HG03469 (cell line): ENCODE results near the gene GPR21.

ENCODE experiments used
- ATAC-seq: cut with Tn5 transposase; IDR thresholded peaks from one replicate; pipeline ENCODE4 v1.9.1; 2021; ENCODE audit warnings: mild to moderate bottlenecking, moderate library complexity, moderate number of reproducible peaks; ENCODE audit not compliant: unreplicated experiment

Gene GPR21

DNA sequence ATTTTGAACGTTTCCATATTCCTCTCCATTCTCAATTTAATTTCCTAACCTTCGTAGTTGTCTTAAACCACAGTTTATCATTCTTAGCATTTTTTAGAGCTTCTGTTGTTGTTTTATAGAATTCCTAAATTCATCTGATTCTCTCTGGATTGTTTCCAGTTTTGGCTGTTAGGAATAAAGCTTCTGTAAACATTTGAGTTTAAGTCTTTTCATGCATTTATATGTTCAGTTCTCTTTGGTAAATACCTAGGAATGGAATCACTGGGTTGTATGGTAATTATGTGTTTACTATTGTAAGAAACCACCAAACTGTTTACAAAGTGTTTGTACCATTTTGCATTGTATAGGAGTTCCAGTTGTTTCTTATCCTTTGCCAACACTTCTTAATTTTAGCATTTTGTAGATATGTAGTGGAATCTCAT lies 29.7 kb downstream of the GPR21 start:
- no peak for ATAC-seq

GRCh38 chr9:123063896-123064295 lies 30.4 kb downstream of the GPR21 start:
- no peak for ATAC-seq

DNA sequence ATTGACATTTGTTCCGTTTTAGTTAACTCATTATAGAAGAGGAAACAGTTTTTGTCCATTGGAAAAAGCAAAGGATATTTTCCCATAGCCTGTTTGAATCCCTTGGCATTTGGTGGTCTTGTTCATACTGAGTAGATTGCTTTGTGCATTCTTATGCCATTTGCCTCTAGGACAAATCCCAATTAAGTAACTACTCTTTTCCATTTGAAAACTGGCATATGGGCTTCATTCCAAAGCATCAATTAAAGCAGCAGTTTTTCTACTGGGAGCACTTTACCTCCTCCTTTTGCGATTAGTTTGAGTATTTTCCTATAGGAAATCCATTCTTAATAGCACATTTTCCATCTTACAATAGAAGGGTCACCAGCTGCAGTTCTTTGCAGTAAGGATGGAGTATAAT lies 31.2 kb downstream of the GPR21 start:
- ATAC-seq = no peak

GRCh38 chr9:123065196-123065595 lies 31.7 kb downstream of the GPR21 start:
- no peak for ATAC-seq

- no peak for ATAC-seq
These were observed 33.7 kb downstream of the GPR21 start for GRCh38 chr9:123067136-123067535.

DNA sequence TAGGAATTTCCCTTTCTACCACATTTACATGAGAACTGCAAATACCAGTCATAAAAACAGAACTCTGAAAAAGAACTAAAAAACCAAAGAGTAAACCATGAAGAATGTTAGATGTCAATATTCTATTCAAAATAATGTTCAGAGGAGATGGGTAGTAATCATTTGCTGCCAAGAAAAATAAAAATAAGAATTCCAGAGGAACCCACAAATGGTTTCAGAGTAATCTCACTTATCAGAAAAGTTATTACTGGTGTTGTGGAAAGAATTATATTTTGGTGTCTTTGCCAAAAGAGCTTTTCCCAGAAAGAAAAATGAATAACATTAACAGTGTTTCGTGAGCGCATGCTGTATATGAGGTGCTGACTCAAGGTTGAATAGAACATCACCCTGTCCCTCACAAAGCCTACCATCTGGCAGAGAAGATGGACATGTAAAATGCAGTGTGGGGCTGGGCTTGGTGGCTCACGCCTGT lies 35.6 kb downstream of the GPR21 start:
- ATAC-seq = no peak

- no peak for ATAC-seq
These were observed 36.7 kb downstream of the GPR21 start for GRCh38 chr9:123070198-123070597.

DNA sequence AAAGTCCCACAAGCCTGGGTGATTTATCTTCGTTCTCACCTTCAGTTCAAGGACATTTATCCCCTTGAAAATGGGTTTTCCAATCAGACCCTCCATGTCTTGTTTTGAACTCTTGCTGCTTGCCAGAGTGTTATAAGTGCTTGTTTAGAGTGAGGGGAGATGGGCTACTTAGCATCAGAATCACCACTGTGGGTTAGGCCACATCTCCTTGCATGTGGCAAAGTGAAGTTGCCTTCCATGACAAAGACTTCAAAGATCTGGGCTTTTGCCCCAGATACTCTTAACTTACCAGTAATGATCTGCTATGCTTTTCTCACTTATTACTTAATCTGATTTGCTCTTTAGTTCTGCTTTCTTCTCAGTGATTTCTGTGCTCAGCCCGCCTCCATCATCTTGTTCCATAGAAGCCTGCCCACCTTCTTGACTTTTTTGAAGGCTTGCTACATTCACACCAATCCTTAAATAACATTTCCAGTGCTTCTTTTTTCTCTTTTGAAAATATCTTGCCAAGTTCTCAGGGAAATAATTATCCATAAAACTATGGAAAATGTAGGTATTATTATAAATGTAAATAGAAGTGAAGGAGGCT lies 39.0 kb downstream of the GPR21 start:
- no peak for ATAC-seq

GRCh38 chr9:123073441-123073840 lies 40.0 kb downstream of the GPR21 start:
- ATAC-seq = no peak

DNA sequence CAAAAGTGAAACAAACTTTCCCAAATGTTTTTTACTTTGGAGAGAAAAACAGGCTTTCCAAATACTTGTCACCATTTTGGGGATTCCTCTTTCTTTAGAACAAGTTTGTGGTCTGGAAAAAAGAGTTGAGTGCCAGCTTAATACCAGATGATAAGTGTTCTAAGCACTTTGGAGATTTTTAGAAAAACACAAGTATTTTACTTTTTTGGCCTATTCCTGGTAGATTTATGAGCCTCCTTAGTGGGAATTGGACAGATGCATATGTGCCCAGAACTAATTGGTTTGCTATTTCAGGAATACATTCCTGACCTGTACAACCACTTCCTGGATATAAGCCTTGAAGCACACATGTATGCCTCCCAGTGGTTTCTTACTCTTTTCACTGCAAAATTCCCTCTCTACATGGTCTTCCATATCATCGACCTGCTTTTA lies 40.5 kb downstream of the GPR21 start:
- ATAC-seq = no peak

- ATAC-seq = no peak
These were observed 41.2 kb downstream of the GPR21 start for GRCh38 chr9:123074628-123075027.

GRCh38 chr9:123080444-123080843 lies 47.0 kb downstream of the GPR21 start:
- ATAC-seq = no peak

DNA sequence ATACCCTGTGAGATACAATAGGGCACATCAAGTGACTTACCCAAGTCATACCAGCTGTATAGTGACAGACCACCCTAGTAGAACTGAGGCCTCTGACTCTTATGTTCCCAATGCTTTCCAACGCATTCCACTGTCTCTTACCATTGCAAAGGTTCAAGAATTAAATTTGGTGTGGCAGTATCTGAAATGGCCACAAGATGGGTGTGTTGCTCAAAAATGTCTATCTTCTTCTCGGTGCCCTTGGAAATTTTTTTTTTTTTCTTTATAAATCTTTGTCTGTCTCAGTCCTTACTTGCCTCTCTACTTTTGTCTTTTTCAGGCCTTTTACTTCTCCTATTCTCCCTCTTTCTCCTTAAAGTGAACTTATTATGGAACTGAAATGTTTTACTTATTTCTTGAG lies 48.4 kb downstream of the GPR21 start:
- ATAC-seq = no peak

DNA sequence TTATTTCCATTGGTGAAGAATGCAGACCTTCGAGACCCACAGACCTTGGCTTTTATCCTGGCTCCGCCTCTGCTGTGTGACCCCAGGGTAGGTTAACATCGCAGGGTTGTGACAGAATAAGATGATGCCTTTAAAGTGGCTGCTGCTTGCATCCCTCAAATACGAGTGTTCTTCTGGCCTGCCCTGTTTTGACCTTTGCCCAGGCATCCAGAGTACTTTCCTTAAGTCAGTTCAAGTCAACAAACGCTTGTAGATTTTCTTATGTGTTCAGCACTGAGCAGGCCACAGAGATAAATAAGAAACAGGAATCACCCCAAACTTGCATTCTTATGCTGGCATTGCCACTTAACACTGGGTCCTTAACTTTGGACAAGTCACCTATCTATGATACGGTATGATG lies 50.2 kb downstream of the GPR21 start:
- ATAC-seq = no peak

GRCh38 chr9:123084256-123084655 lies 50.8 kb downstream of the GPR21 start:
- ATAC-seq = no peak
